Measurements from ENCODE around the gene PGM2. TPM values are rescaled to one million over a fixed set of nuclear protein-coding genes. Genes with fewer than 3 reads are reported as not detected.
"Not testable (repeated sequence)": the region's sequence is repeated elsewhere in the genome, so short reads cannot be mapped to it uniquely, and the experiment has no call there.

Gene PGM2
- total RNA-seq, 1 donor from 2014 or later, result 20.4 TPM

DNA sequence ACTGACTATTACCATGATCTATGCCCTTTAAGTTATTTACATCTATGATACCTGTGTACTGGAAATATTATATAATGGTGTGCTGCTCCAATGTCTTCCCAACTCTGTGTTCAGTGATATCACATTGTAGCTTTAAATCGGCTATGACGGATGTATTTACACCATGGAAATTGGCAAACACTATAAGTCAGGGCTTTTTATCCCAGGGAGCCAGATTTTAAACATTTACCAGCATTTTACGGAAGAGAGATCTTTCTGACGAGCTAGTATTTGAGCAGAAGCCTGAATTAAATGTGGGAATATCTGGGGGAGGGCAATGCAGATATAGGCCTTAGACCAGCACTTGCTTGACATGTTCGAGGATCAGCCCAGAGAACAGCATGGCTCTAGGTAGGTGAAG is 7.7 kb upstream of the PGM2 start:
- no peak for DNase-seq

DNA sequence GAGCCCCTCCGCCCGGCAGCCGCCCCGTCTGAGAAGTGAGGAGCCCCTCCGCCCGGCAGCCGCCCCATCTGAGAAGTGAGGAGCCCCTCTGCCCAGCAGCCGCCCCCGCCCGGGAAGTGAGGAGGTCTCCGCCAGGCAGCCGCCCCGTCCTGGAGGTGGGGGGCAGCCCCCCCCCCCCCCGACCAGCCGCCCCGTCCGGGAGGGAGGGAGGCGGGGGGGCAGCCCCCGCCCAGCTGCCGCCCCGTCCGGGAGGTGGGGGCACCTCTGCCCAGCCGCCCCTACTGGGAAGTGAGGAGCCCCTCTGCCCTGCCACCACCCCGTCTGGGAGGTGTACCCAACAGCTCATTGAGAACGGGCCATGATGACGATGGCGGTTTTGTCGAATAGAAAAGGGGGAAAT is 6.0 kb upstream of the PGM2 start:
- DNase-seq, result not testable (repeated sequence)

DNA sequence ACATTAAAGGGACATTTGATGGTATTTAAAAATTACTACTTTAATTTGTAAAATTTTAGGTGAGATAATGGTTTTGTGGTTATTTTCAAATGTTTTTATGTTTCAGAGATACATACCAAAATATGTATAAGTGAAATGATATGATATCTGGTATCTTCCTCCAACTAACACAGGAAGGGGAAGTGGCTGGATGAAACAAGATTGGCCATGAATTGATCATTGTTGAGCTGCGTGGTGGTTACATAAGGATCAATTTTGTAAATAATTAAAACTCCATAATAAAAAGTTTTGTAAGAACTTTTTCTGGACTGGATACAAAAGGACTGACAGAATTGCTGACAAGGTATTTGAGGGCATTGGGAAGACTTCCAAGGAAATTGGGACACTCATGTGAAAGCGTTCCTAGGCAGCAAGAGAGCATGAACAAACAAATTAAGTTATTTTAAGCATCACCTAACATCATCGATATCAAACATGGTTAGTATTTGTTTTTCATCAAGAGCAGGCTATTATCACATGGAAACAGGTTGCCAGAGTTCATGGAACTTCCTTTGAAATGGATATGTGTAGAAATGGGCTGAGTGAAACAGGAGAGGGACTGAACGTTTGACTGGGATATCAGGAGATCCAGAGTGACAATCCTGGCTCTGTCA is 4.4 kb upstream of the PGM2 start:
- DNase-seq, result no peak

DNA sequence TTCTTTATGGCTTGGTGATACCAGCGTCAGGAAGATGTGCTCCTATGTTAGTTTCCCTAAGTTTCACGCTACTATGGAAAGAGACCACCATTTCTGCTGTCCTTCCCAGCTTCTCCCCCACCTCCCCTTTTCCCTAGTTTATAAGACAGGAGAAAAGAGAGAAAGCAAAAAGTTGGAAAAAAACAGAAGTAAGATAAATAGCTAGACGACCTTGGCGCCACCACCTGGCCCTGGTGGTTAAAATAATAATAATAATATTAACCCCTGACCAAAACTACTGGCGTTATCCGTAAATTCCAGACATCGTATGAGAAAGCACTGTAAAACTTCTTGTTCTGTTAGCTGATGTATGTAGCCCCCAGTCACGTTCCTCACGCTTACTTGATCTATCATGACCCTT is 985 bp upstream of the PGM2 start:
- not testable (repeated sequence) for DNase-seq

DNA sequence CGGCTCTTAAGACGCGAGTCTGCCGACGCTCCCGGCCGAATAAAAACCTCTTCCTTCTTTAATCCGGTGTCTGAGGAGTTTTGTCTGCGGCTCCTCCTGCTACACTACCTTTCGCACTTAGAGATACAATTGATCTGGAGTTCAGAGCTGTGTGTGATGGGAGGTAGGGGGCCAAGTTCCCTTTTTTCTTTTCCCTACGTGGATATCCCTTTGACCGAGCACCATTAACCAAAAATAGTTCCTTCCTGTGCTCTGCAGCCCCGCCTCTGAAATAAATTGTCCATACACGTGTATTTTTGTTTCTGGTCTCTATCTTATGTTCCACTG is 555 bp upstream of the PGM2 start:
- DNase-seq, result peak; percentile 14

DNA sequence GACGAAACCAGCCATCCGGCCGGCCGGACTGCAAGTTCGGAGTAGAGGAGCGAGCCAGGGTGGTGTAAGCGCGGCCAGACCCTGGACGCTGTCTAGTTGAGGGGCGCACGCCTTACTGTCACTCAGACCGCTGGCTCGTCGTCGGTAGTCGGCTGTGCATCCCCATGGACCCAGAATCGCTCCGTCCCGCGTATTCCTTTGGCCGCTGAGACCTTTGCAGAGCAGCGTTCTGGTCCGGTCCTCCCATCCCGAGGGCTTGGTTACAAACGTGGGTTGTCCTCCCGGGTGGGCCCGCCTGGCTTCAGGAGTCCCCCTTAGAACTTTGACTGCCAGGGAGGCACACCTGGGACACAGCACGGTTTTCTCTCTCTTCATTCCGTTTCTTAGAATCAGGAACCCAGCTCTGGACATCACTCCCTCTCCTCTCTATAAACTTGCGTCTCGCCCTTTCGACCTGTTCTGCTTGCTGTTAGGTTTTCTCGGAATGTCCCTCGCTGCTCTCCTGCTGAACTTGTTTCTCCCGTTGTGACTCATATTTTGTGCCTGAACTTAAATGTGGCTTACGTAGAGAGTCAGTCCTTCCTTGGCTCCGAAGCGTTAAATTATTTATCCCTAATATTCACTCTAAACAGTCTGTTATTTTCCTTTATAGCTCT is 672 bp downstream of the PGM2 start:
- DNase-seq, result no peak

DNA sequence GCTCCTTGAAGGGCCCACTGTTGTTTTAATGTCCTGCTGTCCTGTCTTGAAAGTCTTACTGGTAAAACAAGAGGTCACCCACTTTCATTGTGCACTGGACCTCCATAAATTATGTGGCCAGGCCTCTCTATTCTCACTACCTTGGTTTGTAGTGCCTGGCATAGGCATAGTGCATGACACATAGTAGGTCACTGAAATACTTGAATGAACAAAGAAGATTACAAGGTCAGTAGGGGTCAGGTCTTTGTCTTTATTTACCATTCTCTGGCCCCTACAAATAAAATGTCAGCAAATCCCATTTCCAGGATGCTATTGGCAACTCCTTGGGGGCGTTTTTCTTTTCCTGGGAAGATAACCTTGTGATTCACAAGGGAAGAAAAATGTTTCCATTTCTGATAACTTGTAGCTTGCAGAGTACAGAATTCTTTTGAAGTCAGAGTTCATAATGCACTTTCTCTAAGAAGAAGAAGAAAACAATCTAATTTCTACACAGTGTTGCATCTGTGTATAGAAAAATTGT is 1.4 kb downstream of the PGM2 start:
- no peak for DNase-seq

DNA sequence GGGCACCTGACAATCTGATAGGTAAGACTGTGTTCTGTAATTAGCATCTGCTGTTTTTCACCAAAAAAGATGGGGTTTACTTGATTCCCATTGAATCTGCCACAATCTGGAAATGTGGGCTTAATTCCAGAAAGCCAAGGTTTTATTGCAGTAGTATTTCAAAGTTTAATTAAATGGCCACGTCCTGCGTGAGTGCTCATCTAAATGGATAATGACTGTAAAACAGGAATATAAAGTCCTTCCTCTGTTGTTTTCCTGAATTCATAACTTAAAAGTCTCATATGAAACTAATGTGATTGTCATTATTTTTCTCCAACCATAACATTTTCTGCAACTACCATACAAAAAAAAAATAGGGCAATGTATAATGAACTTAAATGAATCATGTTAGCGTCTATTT is 2.4 kb downstream of the PGM2 start:
- DNase-seq, result no peak

DNA sequence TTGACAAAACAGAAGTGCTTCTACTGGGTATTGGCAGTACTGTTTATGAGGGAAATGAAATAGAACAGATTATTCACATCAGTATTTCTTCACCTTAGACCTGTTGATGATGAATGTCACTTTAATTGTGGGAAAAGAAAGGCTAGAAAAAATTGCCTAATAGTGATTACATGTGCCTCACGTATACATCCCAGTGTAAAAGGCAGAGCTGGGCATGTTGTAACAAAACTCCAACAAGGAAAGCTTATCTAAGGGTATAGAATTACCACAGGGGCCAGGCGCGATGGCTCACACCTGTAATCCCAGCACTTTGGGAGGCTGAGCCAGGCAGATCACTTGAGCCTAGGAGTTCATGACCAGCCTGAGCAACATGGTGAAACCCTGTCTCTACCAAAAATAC is 4.2 kb downstream of the PGM2 start:
- DNase-seq, result no peak

DNA sequence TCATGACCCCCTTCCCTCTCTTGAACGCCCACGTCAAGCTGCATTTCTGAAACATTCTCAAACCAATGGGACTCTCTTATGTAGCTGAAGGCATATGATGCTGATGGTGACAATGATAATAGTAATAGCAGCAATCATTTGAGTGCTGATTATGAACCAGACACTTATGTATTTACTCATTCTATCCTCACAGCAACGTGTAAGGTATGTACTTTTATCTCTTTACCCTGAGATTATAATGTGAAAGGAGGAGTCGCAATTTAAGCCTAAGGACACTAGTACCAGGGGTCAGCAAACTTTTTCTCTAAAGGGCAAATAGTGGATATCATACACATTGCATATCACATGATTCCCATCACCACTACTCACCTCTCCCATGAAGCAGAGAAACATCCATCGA is 8.5 kb downstream of the PGM2 start:
- DNase-seq, result no peak

DNA sequence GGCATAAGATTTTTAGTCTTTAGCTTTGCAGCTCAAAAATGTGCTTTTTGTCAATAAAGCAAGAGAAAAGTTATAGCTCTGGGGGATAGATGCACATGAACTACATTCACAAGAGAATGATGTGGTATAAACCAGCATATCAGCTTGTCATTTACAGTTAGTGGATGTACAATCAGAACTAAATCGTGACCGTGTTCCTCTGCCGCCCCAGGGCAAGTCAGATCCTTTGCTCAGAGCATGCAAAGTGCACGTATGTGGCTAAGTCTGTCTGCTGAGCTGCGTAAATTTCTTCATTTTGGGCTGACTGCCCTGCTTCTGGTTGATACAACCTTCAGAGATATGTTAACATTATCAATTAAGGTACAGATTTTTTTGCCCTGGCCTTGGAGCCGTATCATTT is 9.3 kb downstream of the PGM2 start:
- DNase-seq, result no peak

DNA sequence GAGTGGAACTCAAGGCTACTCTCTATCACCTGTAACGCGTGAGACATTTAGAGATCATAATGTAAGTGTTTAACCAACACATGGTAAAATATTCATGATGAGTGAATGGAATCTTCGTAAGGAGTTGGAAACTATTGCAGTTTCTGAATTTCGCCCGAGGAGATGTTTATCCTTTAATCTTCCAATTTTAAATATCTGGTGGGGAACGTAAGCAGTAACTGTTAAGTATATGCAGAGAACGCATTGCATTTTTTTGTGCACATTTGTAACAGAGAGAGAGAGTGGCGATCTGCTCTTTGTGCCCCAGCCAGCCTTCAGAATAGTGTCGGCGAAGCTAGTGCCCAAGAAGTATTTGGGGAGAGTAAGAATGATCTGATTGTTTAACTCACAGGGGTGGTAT is 9.8 kb downstream of the PGM2 start:
- no peak for DNase-seq

DNA sequence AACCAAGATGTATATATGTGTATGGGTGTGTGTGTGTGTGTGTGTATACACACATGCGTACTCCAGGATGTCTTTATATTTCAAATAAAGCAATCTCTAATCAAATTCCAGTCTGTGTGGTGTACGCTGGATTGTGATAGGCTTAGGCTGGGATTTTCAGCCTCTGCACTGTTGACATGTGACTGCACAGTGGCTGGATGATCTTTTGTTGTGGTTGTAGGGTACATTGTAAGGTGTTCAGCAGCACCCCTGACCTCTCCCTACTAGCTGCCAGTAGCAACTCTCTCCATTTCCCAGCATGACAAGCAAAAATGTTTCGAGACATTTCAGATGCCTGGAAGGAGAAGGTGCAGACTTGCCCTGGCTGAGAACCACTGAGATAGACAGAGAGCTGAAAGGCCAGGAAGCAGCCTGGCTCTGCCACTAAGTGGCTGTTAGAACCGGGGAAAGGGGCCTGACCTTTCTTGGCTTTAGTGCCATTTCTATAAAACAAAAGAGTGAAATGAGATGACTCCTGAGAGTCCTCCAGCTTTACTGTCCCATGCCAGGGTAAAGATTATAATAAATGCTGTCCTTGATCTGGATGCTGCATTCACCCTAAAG is 10.5 kb downstream of the PGM2 start:
- no peak for DNase-seq

DNA sequence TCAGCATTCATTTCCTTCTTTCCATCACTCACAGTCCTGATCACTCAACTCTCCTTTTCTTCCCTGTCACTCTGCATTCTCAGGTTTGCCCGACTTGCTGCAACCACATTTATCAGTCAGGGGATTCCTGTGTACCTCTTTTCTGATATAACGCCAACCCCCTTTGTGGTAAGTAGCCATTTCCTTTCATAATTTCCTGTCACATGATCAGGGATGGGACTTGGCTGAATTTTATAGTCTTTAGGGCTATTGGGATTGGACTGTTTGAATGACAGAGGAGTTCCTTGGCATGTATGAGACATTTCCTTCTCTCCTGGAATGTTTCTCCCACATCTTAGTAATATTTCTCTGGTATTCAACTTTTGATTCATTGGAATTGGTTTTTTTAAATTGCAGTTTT is 11.0 kb downstream of the PGM2 start:
- DNase-seq, result no peak

DNA sequence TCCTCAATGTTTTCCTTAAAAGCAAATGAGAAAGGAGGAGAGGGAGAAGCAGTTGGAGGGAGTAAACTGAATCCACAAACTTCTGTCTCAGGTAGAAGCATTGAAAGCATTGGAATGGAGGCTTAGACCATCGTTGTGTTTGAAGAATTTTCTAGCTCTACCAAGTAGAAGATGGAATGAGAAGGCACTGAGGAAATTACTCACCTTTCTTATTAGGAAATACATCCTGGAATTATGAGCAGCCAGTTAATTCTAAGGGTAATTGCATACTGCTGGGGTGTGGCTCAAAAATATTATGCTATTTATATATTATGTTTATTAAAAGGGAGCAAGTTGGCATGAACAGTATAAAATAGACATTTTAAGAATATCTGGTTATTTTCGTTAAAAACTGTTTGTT is 12.9 kb downstream of the PGM2 start:
- DNase-seq, result no peak

DNA sequence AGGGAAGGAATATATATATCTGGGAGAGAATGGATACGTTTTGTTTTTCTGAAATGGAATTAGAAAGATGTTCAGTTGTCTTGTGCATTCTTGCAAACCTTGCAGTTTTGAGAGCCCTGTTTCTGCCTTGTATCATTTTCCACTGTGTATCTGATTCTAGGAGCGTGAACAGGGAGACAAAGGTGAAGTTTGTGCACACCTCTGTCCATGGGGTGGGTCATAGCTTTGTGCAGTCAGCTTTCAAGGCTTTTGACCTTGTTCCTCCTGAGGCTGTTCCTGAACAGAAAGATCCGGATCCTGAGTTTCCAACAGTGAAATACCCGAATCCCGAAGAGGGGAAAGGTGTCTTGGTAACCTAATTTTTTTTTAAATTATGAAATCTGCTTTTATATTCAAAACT is 17.7 kb downstream of the PGM2 start:
- no peak for DNase-seq

DNA sequence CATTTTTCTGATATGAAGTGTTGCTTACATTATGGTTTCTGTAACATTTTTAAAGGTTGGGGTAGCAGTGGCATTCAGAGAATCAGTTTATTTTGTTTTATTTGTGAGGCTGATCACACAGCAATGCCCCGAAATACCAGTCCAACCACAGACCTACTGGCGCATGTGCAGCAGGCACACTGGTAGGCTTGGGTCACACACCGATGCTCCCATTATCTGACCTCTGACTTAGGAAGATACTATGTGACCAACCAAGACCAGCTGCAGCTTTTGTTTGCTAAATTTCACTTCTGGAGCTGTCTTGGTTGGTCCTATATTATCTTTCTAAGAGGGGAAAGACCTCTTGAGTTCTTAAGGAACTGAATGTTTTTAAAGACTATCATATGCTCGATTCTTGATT is 18.7 kb downstream of the PGM2 start:
- DNase-seq, result no peak

DNA sequence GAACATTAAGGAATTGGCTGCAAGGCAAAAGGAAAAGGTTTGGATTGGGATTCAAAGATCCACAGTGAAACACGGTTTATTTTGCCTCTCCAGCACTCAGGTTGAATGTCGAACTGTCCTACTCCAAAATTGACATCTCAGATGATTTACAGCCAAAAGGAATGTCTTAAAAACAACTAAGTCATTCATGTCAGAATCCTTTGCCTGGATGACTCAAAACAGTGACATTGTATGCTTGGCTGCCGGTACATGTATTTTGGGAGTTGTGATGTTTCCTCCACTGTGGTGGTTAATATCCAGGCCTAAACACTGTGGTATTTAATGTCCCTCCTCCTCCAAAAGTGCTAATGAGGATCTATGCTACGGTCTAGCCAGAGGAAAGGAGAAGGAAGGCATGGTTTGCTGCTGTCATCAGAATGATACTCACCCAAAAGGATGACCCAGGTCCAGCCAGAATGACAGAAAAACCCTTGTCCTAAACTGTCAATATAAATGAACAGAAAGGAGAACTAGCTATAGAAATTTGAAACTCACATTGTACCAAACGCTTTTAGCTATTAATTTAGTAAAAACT is 20.9 kb downstream of the PGM2 start:
- no peak for DNase-seq

DNA sequence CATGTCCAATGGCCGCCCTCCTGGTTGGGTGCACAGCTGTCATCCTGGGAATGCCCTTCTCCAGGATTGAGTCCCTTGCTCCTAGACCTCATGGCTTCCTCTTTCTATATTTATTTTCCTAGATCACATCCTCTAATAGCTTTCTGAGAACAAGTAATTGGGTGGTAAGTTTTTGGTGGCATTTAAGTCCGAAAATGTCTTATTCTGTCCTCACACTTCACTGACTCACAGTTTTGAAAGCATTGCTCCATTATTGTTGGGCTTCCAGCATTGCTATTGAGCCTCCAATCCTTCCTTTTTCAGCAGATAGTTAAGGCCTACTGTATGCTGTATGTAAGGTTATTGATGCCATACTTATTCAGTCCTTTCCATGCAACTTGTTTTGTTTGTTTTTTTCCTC is 25.9 kb downstream of the PGM2 start:
- DNase-seq, result no peak

DNA sequence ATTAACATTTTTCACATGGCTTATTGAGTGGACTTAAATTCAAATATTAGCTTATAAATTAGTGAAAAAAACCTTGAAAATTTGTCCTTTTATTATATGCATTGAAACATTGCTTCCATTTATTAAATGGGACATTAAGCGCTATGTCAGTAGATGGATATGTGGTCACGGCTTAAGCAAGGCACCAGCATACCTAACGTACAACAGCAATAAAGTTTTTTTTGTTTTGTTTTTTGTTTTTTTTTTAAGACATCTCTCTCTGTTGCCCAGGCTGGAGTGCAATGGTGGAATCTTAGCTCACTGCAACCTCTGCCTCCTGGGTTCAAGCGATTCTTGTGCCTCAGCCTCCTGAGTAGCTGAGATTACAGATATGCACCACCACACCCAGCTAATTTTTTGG is 31.6 kb downstream of the PGM2 start:
- DNase-seq, result no peak

DNA sequence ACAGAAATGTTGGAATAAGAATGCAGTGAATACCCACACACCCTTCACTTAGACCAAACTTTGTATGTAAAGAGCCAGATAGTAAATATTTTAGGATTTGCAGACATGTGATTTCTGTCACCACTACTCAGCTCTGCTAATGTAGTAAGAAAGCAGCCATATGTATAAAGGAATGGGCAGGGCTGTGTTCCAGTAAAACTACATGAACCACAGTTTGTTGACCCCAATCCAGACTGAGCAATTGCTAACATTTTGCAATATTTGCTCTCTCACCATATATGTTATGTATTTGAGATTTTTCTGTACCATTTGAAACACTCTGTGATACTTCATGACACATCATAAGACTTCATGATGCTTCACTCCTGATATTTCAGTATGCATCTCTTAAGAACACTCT is 32.4 kb downstream of the PGM2 start:
- no peak for DNase-seq

DNA sequence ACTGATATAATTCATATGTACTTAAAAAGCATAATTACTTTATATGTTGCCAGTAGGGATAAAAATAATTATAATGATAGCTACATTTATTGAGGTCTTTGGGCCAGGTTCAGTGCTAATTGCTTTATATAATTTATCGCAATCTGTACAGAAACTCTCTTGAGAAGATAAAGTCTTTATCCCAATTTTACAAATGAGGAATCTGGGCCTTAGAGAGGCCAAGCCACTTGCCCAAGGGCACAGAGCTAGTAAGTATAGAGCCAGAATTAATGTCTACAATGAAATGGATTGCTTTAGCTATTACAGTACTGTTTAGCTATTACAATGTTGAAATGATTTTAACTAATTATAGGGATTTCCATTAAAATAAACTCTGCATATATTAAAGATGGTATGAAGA is 33.8 kb downstream of the PGM2 start:
- no peak for DNase-seq

DNA sequence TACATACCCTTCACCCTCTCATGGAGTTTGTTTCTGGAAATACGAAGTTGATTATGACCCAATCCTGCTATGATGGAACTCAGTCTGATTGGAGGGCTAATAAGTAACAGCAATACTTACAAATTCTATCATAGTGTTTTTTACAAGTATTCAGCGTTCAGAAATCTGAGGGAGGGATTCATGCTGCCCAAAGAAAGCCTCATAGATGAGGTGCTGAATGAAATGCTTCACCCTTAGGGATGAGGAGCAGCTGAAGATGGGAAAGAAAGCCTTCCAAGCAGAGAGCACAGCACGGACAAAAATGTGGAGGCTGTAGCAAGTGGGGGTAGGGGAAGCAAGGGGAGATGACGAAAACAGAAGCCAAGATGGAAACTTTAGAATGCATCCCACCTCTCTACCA is 36.5 kb downstream of the PGM2 start:
- DNase-seq, result no peak

DNA sequence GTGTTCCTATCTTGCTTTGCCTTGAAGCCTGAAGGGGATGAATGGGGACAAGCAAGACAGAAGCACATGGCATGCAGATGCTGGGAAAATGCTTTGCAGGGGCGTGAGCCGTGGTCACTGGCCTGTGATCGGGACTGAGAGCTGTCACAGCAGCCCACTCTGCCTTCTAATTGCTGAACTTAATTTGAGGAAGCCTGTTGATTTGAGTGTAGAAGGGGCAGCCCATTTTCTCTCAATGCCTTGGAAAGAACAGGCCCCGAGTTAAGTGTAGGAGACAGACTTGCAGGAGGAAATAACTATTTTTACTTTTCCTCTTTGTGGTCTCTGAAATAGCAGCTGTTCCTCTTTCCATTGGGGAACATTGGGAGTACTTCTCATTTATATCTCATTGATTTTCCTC is 38.3 kb downstream of the PGM2 start:
- DNase-seq, result no peak

Measured in occipital lobe (tissue), 2 donors.